GM20000 (cell line): Measurements from ENCODE around the gene JCHAIN.

ENCODE experiments used
- DNase-seq: peaks from one replicate; pipeline ENCODE4 v3.0.0; 2012; ENCODE audit warnings: low spot score
- CTCF ChIP-seq: IDR thresholded peaks from 2 replicates; pipeline ENCODE4 v1.5.1; 2012; ENCODE audit warnings: mild to moderate bottlenecking, control low read depth; ENCODE audit errors: extremely low read depth, missing control alignments

The JCHAIN gene

GRCh38 chr4:70711599-70711998 is 45.3 kb upstream of the JCHAIN start:
- no peak for DNase-seq
- no peak for TF ChIP-seq CTCF

DNA sequence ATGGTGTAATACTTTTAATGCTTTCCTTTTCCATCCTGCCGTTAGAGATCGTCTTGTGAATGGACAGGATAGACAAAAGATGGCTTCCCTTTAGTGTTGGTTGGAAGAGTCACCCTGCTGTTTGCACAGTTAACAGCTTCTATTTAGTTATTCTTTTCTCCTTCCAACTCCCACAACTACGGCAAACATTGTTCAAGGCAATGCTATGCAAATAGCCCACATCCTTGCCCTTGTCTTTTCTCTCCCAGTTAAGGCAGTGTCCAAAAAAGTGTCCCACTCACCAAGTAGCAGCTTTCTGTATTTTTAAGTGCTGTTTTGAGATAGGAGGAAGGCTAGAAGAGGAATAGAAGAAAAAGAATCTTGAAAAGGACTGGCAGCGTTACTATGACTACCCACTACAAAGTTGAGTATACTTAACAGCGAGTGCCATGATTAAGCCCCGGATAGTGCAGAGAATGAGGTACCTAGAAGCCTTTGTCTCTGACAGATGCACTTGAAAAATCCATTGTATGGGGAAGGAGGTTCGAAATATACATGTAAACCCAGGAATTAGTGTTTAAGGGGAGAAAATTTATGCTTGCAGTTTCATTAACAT is 43.4 kb upstream of the JCHAIN start:
- TF ChIP-seq CTCF, result no peak
- no peak for DNase-seq

- DNase-seq, result no peak
- TF ChIP-seq CTCF, result no peak
These were observed 40.2 kb upstream of the JCHAIN start for GRCh38 chr4:70706516-70706915.

DNA sequence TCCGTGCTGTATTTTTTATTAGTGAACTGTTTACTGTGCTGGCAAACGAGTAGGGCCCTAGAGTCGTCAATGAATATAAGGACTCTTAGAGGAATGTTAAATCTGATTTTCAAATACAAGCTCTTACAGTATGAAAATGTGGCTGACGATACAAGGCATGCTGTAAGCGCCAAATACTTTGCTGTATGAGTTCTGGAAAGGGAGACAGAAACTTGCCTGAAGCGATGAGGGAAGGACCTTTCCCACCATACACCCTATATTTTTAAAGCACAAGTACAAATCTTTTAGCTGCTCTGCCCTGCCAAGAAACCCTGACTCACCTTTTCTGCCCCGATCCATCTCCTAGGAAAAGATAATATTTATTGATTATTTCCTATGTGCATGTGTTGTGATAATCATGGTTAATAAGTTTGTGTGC is 39.7 kb upstream of the JCHAIN start:
- no peak for DNase-seq
- no peak for TF ChIP-seq CTCF

- peak; percentile 87 for DNase-seq
- no peak for TF ChIP-seq CTCF
These were observed 39.1 kb upstream of the JCHAIN start for GRCh38 chr4:70705183-70706043.

- no peak for TF ChIP-seq CTCF
- DNase-seq, result peak; percentile 59
These were observed 38.5 kb upstream of the JCHAIN start for GRCh38 chr4:70704931-70705182.

GRCh38 chr4:70704215-70704930 is 38.1 kb upstream of the JCHAIN start:
- peak; percentile 1 for TF ChIP-seq CTCF
- DNase-seq, result peak; percentile 89
